KOPT-K1 (cell line): ENCODE data around the gene CAP1.

Experiments used
- H3K27ac ChIP-seq: fragments of 200-600 bp; sonication (generic); 2 replicates; pipeline ENCODE4 v1.5.1; 2016; ENCODE audit warnings: antibody characterized with exemption, mild to moderate bottlenecking, low read depth, low read length; ENCODE audit not compliant: poor library complexity, severe bottlenecking
- H3K36me3 ChIP-seq: fragments of 200-600 bp; sonication (generic); 2 replicates; pipeline ENCODE4 v1.5.1; 2017; ENCODE audit warnings: antibody characterized with exemption, mild to moderate bottlenecking, low read length, moderate library complexity; ENCODE audit not compliant: insufficient read depth
- H3K9me3 ChIP-seq: fragments of 200-600 bp; sonication (generic); 2 replicates; pipeline ENCODE4 v1.5.1; 2017; ENCODE audit warnings: antibody characterized with exemption, low read length, mild to moderate bottlenecking; ENCODE audit not compliant: insufficient read depth, poor library complexity, severe bottlenecking

CAP1 gene

GRCh38 chr1:40092706-40093639 lies 52.4 kb downstream of the CAP1 start:
- H3K36me3 ChIP-seq: peaks cover 49% of the 10 kb centered on the region
- no peaks in the 10 kb centered on the region for H3K9me3 ChIP-seq
- no peak overlapping the region for H3K27ac ChIP-seq

DNA sequence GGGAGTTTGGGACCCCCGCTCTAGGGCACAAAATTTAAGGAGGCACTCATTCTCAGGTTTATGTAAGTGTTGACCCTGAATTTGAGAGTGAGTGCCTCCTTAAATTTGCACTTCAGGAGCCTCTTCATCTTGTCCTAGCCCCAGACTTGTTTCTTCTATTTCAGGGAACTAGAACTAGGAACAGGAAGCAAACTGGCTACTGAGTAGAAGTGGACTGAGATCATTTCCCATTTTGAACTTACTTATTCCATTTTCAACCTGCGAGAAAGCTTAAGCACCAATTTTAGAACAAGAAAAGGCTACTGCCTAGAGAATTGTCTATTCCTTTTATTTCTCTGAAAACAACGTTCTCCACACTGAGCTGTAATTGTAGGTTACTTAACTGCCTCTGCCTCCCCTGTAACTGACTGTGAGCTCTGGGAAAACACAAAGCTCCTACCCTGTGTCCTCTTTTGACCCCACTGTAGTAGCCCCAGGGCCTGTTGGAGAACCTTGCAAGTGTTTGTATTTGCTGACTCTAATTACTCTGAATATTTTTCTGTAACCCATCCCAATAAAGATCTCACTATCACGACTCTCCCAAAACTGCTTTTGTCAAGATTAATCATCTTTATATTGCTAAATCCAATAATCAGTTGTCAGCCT lies 54.1 kb downstream of the CAP1 start:
- Histone ChIP-seq H3K36me3 (peaks cover 33% of the 10 kb centered on the region), H3K9me3 (no peaks in the 10 kb centered on the region), H3K27ac (no peak overlapping the region)

GRCh38 chr1:40095806-40096205 lies 55.3 kb downstream of the CAP1 start:
- Histone ChIP-seq H3K27ac (no peak overlapping the region), H3K9me3 (no peaks in the 10 kb centered on the region), H3K36me3 (peaks cover 21% of the 10 kb centered on the region)

DNA sequence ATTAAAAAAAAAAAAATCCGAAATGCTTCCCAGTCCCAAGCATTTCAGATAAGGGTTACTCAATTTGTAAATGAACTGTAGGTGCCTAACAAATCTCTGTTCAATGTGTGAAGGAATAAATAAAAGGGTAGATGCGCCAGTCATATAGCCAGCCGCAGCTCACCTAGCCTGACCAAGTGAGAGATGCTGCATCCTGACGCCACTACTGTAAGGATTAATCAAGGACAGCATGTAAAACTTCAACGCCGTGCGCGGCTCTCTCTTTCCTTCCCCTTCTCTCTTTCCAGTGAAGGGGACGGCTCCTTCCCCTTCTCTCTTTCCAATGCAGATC lies 56.1 kb downstream of the CAP1 start:
- H3K36me3 ChIP-seq: peaks cover 13% of the 10 kb centered on the region
- H3K9me3 ChIP-seq: peaks cover under 1% of the 10 kb centered on the region
- peak overlapping the region; percentile 64 for H3K27ac ChIP-seq

- Histone ChIP-seq H3K27ac (peak within 1 kb of the TSS; percentile 64), H3K36me3 (peaks cover 7% of the 10 kb centered on the region; the same call in 1 of the 2 replicates), H3K9me3 (peaks cover 6% of the 10 kb centered on the region)
Measured at GRCh38 chr1:40096977-40097782, 56.7 kb downstream of the CAP1 start, which contains the start of gene PPT1. PPT1 (minus strand) TSS chr1:40097252; CDS start chr1:40097238, 14 bp downstream.

DNA sequence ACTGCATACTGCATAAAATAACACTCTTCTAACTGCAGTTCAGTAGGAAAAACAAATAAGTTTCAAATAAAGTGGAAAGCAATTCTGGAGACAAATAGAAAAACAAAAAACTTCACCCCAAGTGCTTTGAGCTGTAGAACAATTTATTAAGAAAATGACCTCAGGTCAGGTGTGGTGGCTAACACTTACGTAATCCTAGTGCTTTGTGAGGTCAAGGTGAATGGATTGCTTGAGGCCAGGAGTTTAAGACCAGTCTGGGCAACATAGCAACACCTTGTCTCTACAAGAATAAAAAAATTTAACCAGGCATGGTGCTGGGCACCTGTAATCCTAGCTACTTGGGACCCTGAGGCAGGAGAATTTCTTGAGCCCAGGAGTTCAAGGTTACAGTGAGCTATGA lies 61.5 kb downstream of the CAP1 start:
- no peak overlapping the region for H3K27ac ChIP-seq
- peaks cover 19% of the 10 kb centered on the region for H3K9me3 ChIP-seq
- H3K36me3 ChIP-seq: no peaks in the 10 kb centered on the region

- Histone ChIP-seq H3K36me3 (no peaks in the 10 kb centered on the region), H3K9me3 (peaks cover 19% of the 10 kb centered on the region), H3K27ac (no peak overlapping the region)
Measured at GRCh38 chr1:40102896-40103295, 62.4 kb downstream of the CAP1 start.

GRCh38 chr1:40105028-40105427 lies 64.5 kb downstream of the CAP1 start:
- Histone ChIP-seq H3K36me3 (no peaks in the 10 kb centered on the region), H3K9me3 (peaks cover 31% of the 10 kb centered on the region), H3K27ac (no peak overlapping the region)

DNA sequence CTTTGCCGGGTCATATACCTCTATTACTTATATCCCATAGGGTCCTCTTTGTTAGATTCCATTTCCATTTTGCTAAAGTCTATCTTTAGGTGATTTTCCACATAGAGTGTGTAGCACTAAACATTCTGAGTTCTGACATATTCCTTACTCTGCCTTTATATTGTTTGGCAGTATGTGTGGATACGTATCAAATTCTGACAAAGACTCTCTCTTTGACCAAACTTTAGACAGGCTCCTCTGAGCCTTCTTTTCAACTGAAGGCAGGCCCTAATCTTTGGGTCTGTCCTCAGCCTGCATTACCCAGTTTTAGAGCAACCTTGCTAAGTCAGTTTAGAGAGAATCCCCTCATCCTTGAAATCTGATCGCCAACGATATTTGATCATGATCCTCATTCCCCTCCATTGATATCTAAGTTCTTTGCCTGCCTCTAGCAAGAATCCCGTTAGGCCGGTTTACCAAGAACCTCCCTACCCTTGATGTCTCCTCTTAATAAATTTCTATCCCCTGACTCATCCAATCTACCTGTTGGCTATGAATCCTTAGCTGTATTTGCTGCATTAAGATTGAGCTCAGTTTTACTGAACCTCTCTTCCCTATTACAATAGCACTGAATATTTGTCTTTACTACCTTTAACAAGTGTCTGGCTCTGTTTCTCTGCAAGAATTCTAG lies 66.9 kb downstream of the CAP1 start:
- no peak overlapping the region for H3K27ac ChIP-seq
- no peaks in the 10 kb centered on the region for H3K36me3 ChIP-seq
- H3K9me3 ChIP-seq: peaks cover 46% of the 10 kb centered on the region

DNA sequence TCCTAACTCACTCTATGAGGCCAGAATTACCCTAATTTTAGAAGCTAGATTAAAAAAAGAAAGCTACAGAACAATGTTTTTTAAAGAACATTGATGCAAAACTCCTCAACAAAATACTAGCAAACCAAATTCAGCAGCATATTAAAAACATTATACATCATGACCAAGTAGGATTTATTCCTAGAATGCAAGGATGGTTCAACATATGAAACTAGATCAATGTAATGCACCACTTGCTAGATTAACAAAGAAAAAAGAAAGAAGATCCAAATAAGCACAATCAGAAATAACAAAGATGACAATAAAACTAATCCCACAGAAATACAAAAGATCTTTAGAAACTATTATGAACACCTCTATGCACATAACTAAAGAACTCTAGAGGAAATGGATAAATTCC lies 69.9 kb downstream of the CAP1 start:
- Histone ChIP-seq H3K9me3 (peaks cover 39% of the 10 kb centered on the region), H3K36me3 (no peaks in the 10 kb centered on the region), H3K27ac (no peak overlapping the region)

GRCh38 chr1:40114400-40114799 lies 73.9 kb downstream of the CAP1 start:
- Histone ChIP-seq H3K27ac (no peak overlapping the region), H3K36me3 (no peaks in the 10 kb centered on the region), H3K9me3 (peaks cover 32% of the 10 kb centered on the region)

DNA sequence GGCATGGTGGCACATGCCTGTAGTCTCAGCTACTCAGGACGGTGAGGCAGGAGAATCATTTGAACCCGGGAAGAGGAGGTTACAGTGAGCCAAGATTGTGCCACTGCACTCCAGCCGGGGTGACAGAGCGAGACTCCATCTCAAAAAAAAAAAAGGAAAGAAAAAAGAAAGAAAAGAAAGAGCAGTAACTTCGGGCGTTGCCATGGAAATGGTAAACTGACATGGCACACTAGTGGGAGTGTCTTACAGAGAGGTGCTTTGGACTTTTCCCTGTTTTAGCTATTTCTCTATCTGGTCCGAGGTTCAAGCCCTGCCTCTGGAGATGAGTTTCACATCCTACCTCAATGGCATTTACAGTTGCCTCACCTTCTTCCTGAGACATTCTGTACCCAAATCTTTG lies 79.6 kb downstream of the CAP1 start:
- H3K27ac ChIP-seq: no peak overlapping the region
- no peaks in the 10 kb centered on the region for H3K36me3 ChIP-seq
- H3K9me3 ChIP-seq: no peaks in the 10 kb centered on the region
